Activated T-helper 1 cell treated with anti-CD3 and anti-CD28 coated beads, Interleukin-2, amount 50 U/mL, for 16 hours (primary cell): Measurements from ENCODE around the gene FBLN1.
A peak's percentile ranks its signal among the peaks of the same experiment; 100 is the strongest.

Experiments
- DNase-seq, 2 donors: peaks; one replicate each; pipeline ENCODE4 v3.0.0-alpha.2; 2020; ENCODE audit warnings: low read depth in 1 of 2, low spot score in 1 of 2

FBLN1 gene

GRCh38 chr22:45631841-45632238 is 129.2 kb downstream of the FBLN1 start:
- DNase-seq, result no peak

GRCh38 chr22:45632791-45633515 is 130.3 kb downstream of the FBLN1 start:
- DNase-seq, result no peak

DNA sequence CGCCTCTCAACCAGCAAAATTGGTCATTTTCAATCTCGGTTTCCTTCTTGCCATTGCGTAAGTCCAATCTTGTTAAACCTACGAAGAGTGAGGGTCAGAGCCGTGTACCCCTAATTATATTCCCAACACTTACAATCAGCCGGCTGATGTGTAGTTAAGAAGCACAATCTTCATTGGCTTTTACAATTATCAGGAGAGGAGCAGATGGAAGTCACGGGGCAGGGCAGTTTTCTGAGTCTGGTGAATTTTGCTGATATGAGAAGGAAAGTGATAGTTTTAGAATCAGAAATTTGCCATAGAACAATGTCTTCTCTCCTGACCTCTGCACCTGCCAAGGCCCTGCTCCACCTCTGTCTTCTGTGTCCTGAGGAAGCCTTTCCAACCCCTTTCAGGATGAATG is 134.0 kb downstream of the FBLN1 start:
- DNase-seq, result no peak

DNA sequence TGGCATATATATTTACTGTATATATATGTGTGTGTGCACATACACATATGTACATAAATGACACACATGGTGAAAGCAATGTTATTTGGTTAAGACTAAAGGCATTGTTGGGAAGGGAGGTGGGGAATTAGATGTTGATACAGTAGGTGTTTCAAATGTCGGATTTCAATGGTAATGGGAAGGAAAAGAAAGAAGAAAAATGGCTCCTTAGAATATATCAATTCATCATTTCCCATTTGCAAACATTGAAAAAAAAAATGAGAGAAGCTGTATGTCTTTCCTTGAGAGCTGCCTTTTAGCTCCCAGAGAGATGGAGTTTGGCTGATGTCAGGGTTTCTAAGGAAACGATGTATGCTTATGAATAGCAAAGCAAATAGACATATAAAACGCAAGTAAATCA is 135.5 kb downstream of the FBLN1 start:
- no peak for DNase-seq

DNA sequence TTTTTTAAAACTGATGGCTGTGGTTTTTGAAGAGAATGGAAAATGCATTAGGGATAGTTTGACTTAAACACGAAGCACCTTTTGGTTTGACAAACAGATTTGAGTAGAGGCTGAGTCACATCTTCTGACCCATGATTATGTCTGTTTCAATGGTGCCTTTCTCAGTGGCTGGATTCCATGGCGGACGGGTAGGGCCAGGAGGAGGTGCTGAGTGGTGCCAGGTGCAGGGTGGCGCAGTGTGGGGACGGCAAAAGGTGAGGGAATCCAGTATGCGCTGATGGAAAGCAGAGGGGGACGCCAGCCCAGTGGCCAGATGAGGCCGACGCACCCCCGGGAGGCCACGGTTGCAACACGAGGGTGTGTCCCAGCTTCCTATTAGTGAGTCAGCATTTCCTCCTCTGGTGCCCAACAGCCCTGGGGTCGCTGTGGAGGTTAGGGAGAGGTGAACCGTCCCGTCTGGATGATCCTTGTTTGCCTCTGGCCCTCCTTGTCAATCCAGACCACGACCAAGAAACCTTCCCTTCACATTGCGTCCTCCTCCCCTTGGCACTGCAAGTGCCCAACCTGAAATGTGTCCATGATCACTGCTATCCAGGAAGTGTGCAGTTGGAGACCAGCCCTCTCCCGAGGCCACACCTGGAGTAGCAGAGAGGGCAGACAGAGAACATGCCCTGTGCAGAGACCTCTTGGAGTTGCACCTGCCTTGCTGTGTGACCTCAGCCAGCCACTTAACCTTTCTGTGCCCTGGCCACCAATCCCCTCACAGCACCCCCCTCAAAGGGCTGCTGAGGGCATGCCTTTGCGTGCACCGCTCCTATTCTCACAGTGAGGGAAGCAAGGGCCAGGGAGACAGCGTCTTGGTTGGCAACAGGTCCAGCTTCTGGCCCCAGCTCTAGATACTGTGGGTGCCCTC is 136.4 kb downstream of the FBLN1 start:
- no peak for DNase-seq

GRCh38 chr22:45639747-45640102 is 137.0 kb downstream of the FBLN1 start:
- no peak for DNase-seq

DNA sequence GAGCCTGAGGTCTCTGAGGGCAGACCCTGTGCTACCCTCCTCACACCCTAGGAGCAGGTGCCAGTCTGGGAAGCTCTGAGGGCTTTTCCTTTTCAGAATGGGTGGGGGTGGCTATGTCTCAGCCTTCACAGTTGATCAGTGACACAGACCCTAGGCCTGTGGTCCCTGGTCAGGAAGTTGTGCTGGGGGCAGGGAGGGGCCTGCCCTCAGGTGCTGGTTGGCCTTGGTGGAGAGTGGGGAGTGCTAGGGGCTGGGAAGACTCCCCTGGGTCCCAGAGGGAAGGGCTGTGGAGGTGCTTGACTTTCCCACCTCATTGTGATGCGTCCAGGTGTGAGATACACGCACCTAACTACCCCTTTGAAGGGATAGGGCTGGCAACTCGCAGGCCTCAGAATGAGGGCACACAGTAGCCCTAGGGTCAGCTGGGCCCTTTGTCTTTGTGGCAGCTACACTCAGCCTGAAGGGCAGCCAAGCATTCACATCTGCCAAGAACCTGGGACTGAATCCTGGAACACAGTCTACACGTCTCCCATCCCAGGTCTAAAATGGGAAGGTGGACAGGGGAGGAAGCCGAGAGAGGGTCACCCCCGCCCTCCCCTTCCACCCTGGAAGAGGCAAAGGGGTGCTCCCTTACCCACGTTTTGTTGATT is 137.7 kb downstream of the FBLN1 start:
- no peak for DNase-seq

- DNase-seq, result no peak
These were observed 138.4 kb downstream of the FBLN1 start for GRCh38 chr22:45640941-45641621.

- no peak for DNase-seq
These were observed 140.3 kb downstream of the FBLN1 start for GRCh38 chr22:45642986-45643385.

DNA sequence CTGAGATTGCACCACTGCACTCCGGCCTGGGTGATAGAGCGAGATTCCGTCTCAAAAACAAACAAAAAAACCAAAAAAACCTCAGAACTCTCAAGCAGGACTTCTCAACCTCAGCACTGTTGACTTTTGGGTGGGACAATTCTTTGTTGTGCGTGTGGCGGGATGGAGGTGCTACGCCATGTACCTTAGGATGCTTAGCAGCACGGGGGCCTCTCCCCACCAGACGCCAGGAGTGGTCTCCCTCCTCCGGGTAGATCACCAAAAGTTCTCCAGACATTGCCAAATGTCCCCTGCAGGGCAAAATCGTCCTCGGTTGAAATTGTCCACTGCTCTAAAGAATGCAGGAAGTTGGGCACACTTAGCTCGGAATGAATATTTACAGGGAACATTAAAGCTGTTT is 142.0 kb downstream of the FBLN1 start:
- no peak for DNase-seq

- no peak for DNase-seq
These were observed 142.5 kb downstream of the FBLN1 start for GRCh38 chr22:45645150-45645525.

DNA sequence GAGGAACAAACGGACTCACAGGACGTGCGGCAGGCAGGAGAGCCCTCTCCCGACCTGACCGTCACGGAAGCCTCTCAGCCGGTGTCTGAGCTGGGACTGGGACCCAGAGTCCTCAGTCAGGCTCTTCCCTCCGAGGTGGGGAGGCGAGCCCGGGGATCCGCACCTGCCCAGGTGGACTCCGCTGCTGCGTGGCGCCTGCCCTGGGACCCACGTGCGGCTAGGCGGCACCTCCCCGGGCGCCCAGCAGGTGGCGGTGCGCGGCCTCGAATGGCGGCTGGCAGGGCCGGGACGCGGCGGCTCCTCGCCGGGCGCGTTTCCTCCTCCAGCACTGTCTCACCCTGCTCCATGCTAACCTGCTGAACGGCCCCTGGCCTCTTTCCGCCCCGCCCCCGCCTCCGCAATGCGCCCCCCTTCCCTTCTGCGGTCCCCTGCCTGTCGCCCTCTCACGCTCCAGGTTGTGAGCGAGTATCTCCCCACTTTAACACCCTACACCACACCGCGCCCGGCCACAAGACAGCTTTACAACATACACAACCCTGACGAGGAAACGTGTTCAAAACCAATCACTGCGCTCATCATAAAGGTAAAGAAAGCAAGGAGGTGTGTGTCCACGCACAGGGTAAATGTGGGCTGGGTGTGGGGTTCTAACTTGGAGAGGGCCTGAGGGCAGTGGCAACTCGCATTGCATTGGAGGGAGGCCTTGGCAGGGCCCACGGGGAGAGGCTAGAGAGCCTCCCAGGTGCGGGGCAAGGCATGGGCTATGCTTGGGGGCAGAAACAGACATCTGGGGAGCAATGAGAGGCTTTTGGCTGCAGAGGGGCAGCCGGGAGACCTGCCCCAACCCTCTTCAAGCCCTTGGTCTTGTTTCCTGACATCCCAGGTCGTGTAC is 143.1 kb downstream of the FBLN1 start:
- peak; percentile 67 to 68 for DNase-seq

DNA sequence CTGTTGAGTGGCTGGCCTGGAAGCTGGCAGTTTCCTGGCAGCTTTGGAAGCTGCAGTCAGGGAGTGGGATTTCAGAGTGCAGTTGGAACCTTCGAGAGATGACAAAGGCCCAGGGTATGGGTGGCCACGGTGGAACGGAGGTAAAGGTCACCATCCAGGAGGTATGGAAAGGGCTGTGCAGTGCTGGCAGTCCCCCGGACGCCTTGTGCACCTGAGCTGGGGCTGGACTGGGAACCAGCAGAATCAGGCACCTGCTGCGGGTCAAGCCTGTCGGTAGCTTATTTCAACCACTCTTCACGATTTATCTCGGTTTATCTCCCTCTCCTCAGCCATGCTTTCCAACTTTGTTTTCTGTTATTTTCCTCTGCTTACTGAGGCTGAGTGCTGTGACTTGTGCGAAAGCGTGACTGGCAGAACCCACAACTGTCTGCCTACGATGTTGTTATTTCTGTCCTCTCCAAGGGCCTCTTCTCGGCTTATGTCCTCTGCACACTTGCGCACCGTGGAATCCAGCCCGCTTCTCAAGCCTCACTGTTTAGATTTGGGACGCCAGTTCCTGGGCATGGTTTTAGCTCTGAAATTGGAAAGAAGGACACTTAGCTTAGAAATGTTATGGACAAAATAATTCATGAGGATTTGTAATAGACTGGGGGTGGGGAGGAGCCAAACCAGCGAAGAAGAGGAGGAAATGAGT is 145.0 kb downstream of the FBLN1 start:
- no peak for DNase-seq

DNA sequence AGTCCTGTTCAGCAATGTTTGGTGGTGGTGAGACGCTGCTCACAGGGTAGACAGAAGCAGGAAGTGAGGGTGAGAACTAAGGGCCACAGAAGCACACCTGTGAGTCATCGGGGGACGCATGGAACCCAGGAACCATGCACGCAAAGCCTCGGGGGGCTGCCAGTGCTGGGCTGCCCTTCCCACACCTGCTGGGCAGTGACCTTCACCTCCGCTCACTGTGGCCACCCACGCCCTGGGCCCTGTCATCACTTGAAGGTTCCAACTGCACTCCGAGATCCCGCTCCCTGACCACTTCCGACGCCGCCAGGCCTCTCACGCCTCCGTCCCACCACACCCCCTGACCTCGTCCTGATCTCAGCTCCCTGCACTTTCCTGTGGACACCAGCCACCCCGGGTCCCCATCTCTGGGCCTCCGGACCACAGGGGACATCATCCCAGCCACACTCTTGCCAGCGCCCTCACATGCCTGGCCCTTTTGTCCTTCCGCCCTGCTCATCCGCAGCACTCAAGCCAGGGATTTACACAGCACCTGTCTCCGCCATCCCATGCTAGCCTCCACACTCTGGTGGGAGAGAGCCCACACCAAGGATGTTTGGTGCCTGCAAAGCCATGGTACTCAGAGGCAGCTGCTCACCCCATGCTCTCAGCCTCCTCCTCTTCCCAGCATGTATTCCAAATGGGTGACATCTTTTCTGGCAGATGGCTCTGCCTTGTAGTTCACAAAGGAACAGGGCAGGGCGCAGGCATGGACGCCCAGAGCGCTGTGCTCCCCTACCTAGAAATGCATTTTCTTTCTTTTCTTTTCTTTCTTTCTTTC is 145.8 kb downstream of the FBLN1 start:
- no peak for DNase-seq

- DNase-seq, result no peak
These were observed 147.1 kb downstream of the FBLN1 start for GRCh38 chr22:45649809-45650208.

GRCh38 chr22:45650721-45651120 is 148.0 kb downstream of the FBLN1 start:
- no peak for DNase-seq
